Common myeloid progenitor, CD34-positive (primary cell): ENCODE results near the gene BAIAP2.

Experiments
- CTCF ChIA-PET: fragments of 350-600 bp; sonication (Branson Sonifier 250); formaldehyde crosslinking; loops from one replicate; lab custom pipeline; 2021; ENCODE audit warnings: antibody characterized with exemption; lab: Charles Lee
- POLR2A ChIA-PET: fragments of 350-600 bp; sonication (Branson Sonifier 250); formaldehyde crosslinking; loops from one replicate; lab custom pipeline; 2021; ENCODE audit warnings: antibody characterized with exemption; lab: Charles Lee
- DNase-seq, 3 donors: peaks; one replicate each; pipeline versions ENCODE4 v3.0.0 to v3.0.0-alpha.2; 2013
- H3K27ac ChIP-seq, 2 experiments: 1 replicate in 1 of 2; 2 replicates in 1 of 2; pipeline ENCODE4 v1.7.0; 2013; ENCODE audit warnings: inconsistent platforms in 2 of 2, low read length in 2 of 2, mild to moderate bottlenecking in 2 of 2, low read depth in 1 of 2, moderate library complexity in 1 of 2; ENCODE audit not compliant: severe bottlenecking in 2 of 2, insufficient read depth in 1 of 2, poor library complexity in 1 of 2
- H3K27me3 ChIP-seq, 5 experiments: replicated peaks in 2 of 5; 1 replicate in 3 of 5; 2 replicates in 2 of 5; pipeline versions ENCODE4 v1.6.1 to v1.7.0; 2013; ENCODE audit warnings: low read length in 4 of 5, mild to moderate bottlenecking in 2 of 5, moderate library complexity in 2 of 5, inconsistent platforms in 1 of 5; ENCODE audit not compliant: insufficient read depth in 5 of 5, control insufficient read depth in 4 of 5
- H3K36me3 ChIP-seq, 4 experiments: 1 replicate in 2 of 4; 2 replicates in 2 of 4; pipeline versions ENCODE4 v1.6.1 to v1.7.0; 2013; ENCODE audit warnings: low read length in 3 of 4, control low read depth in 1 of 4, mild to moderate bottlenecking in 1 of 4; ENCODE audit not compliant: control insufficient read depth in 4 of 4, insufficient read depth in 4 of 4
- H3K4me1 ChIP-seq, 4 experiments: 1 replicate in 3 of 4; 2 replicates in 1 of 4; pipeline versions ENCODE4 v1.6.1 to v1.7.1; 2013; ENCODE audit warnings: low read length in 3 of 4, mild to moderate bottlenecking in 3 of 4, control low read depth in 1 of 4, inconsistent platforms in 1 of 4, moderate library complexity in 1 of 4; ENCODE audit not compliant: control insufficient read depth in 4 of 4, insufficient read depth in 4 of 4; ENCODE audit errors: control extremely low read depth in 1 of 4
- H3K4me3 ChIP-seq, 7 experiments: 1 replicate in 4 of 7; 2 replicates in 3 of 7; pipeline versions ENCODE4 v1.5.1 to v1.7.0; 2013; ENCODE audit warnings: mild to moderate bottlenecking in 7 of 7, low read length in 6 of 7, moderate library complexity in 6 of 7, inconsistent platforms in 2 of 7, low read depth in 2 of 7, control low read depth in 1 of 7; ENCODE audit not compliant: insufficient read depth in 4 of 7, control insufficient read depth in 1 of 7; ENCODE audit errors: extremely low read depth in 1 of 7
- H3K9me3 ChIP-seq, 5 experiments: 1 replicate in 4 of 5; 2 replicates in 1 of 5; pipeline versions ENCODE4 v1.6.1 to v1.7.1; 2013; ENCODE audit warnings: low read length in 4 of 5, mild to moderate bottlenecking in 2 of 5, inconsistent platforms in 1 of 5, low read depth in 1 of 5, moderate library complexity in 1 of 5; ENCODE audit not compliant: control insufficient read depth in 4 of 5, insufficient read depth in 2 of 5; ENCODE audit errors: control extremely low read depth in 1 of 5
- WGBS: methylation state at CpG from one replicate; pipeline ENCODE4 v1.1.5; 2013; ENCODE audit not compliant: insufficient coverage; 5-methylcytosine and 5-hydroxymethylcytosine counted together

The BAIAP2 gene

DNA sequence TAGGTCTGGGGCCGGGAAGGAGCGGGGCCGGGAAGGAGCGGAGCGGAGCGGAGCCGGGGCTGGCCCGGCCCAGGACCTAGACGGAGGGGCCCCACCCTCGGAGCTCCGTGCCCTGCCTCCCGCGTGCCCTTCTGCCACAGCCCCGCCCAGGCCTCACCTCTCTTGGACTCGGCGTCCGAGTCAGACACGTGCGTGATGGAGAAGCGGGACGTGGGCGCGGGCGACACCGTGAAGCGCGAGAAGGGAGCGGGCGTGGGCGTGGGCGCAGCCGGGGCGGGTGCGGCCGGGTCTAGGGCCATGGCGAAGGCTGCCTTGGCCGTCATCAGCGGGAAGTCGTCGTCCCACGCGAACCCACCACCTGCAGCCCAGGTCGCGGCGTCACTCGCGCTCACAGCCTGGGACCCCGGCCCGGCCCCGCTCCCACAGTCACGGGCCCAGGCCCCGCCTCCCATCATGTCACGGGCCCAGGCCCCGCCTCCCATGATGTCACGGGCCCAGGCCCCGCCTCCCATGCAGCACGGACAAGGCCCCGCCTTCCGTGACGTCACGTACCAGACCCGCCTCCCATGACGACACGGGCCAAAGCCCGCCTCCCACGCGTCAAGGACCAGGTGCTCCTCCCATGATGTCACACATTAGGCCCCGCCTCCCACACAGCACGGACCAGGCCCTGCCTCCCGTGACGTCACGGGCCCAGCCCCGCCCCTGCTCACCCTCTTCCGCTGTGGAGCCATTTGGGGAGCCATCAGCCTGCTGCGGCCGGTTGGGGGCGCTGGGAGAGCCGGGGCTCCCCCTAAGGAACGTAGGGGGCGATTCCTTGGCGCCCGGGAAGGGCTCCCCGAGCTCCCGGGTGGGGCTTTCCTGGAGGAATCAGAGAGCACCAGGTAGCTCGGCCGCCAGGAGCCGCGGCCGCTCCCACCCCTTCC, 84.5 kb downstream of the BAIAP2 start:
- H3K36me3 ChIP-seq: no peaks in the 10 kb centered on the region
- H3K4me3 ChIP-seq: peak overlapping the region in 4 of 7 experiments; percentile 45 to 64 (median 54)
- no peak overlapping the region for H3K27ac ChIP-seq
- H3K4me1 ChIP-seq: peaks cover 0 to 16% (median 9%) of the 10 kb centered on the region in 4 experiments
- CTCF ChIA-PET: no interaction called here
- H3K27me3 ChIP-seq: no peaks in the 10 kb centered on the region
- 52% methylated on average over 81 of the region's 89 CpGs for WGBS
- DNase-seq: peak; percentile 86 to 93 (median 88)
- H3K9me3 ChIP-seq: no peaks in the 10 kb centered on the region
- POLR2A ChIA-PET: no interaction called here

DNA sequence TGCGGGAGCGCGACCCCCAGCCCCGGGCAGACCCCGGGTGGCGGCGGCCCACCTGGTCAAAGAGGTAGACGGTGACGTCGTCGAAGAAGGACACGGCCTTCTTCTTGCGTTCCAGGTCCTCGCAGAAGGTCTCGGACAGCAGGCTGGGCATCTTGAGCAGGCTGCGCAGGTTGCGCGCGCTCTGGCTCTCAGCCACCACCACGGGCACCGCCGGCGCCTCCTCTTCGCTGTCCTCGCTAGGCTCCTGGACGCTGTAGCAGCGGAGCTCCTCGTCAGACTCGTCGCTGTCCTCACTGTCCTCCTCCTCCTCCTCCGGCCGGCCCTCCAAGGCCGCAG, 85.2 kb downstream of the BAIAP2 start:
- Histone ChIP-seq H3K4me1 (peaks cover 0 to 16% (median 9%) of the 10 kb centered on the region in 4 experiments), H3K36me3 (no peaks in the 10 kb centered on the region), H3K27ac (no peak overlapping the region), H3K4me3 (no peak overlapping the region), H3K27me3 (no peaks in the 10 kb centered on the region), H3K9me3 (no peaks in the 10 kb centered on the region)
- ChIA-PET CTCF (no interaction called here), POLR2A (no interaction called here)
- DNase-seq: no peak
- WGBS: 95% methylated on average over 33 of the region's 33 CpGs

DNA sequence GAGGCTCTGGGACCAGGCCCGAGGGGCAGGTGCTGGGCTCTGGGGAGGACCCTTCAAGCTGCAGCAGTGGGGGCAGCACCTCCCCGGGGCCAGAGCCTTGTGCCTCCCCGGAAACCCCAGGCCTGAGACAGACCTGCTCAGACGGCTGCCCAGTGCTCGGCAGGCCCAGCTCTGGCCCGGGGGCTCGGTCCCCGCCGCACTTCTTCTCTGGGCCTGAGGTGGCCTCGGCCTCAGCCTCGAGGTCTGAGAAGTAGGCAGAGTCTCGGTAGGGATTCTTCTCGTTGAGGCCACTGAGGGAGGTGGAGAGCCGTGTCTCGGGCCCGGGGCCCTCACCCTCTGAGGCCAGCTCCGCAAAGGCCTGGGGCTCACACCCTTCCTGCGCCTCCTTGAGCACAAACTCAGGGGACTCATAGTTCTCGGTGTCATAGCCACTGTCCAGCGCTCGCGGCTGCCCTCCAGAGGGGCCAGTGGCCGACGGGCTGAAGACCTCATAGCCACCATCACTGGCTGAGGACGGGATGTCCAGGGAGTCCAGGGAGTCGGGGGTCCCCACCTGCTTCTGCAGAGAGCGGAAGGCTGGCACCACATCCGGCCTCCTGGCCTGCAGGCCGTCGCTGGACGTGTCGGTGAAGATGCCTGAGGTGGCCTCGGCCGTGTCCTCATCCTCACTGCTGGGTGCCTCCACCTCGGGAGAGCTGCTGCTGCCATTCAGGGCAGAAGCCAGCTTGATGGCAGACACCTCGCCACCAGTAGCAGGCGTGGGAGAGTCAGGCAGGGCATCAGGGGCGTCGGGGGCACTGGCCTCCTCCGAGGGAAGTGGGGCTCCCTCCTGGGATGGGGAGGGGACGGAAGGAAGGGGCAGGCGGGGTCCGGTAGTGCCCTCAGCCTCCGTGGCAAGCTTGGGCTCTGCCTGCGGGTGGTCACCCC, 86.0 kb downstream of the BAIAP2 start:
- ChIA-PET POLR2A (no interaction called here), CTCF (interaction anchor here (0.8 to 1.0 kb wide), 2 partner anchors 21 to 22 kb away, joined by 3 read pairs; no protein-coding TSS in a partner anchor)
- Histone ChIP-seq H3K9me3 (no peaks in the 10 kb centered on the region), H3K27me3 (no peaks in the 10 kb centered on the region), H3K4me1 (peaks cover 0 to 16% (median 9%) of the 10 kb centered on the region in 4 experiments), H3K4me3 (no peak overlapping the region), H3K27ac (no peak overlapping the region), H3K36me3 (no peaks in the 10 kb centered on the region)
- 92% methylated on average over 43 of the region's 45 CpGs for WGBS
- DNase-seq: no peak

DNA sequence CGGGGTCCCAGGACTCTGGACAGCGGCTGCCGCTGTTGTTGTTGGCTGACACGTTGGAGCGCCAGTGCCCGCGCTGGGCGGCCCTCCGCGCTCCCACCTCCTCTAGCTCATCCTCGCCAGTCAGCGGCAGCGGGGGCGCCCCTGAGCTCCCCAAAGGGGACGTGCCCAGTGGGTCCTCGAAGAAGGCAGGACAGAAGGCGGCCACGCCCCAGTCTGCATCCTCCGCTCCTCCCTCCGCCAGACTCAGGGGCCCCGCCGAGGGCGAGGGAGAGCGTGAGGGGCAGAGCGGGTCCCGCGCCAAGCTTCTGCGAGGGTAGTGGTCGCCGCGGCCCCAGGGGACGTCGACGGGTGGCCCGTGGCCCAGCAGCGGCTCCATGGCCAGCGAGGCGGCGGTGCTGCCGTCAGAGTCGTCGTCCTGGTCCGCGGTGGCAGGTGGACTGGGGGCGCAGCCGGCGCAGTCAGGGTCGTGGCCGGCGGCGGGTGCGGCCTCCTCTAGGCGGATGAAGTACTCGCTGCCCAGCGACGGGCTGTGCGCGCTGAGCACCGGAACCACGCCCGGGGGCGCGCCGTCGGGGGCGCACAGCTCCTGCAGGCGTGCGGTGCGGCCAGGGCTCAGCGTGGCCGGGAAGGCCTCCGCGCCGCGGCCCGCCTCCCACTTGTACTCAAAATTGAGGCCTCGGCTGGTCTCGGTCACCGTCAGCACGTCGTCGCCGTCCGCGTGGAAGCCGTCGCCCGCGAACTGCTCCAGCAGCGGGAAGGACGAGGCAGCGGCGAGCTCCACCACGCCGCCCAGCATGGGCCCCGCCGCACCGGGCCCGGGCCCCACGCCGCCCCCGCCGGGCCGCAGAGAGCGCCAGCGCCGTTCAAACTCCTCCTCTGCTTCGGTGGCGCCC, 87.1 kb downstream of the BAIAP2 start:
- H3K27me3 ChIP-seq: no peaks in the 10 kb centered on the region
- H3K4me1 ChIP-seq: peaks cover 0 to 16% (median 9%) of the 10 kb centered on the region in 4 experiments
- CTCF ChIA-PET: interaction anchor here (1.0 kb wide), 1 partner anchor 21 kb away, joined by 3 read pairs; no protein-coding TSS in a partner anchor

DNA sequence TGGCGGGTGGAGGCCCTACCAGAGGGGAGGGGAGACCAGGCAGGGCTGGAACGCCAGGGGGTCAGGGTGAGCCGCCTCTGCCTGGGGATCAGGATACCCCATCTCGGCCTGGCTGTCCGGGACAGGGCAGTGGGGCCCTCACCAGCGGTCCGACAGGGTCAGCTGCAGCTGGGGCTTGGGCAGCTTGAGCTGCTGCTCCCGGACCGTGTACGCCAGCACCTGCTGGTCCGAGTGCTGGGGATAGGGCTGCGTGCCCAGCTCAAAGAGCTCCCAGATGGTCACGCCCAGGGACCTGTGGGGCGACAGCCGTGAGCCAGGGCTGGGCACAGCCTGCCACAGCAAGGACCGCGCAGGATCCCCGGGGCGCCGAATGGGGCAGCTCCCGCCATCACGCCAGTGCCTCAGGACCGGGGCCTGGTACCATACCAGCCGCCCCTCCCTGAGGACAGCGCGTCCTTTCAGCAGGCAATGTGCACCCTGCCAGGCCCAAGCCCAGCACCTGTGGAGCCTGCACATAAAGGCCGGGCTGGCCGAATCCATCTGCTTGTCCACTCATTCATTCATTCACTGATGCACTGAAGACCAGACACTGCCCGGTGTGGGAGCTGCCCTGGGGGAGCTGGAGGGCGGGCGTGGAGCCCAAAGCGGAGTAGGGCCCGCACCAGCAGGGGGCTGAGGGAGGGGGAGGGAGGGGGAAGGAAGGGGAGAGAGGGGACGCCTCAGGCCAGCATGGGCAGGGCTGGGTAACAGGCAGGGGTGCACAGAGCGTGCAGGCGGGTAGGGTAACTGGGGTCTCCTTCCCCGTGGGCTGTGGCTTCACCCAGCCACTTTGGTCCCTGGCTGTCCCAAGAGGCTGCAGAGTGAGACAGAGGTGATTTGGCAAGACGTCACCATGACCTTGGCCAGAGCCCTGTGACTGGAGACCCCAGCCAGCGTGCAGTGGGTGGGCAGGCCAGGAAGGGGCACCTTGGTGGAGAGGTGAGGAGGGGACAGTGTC, 88.4 kb downstream of the BAIAP2 start:
- Histone ChIP-seq H3K27ac (no peak overlapping the region), H3K4me3 (no peak overlapping the region), H3K36me3 (no peaks in the 10 kb centered on the region), H3K9me3 (no peaks in the 10 kb centered on the region), H3K27me3 (no peaks in the 10 kb centered on the region), H3K4me1 (peaks cover 0 to 12% (median 9%) of the 10 kb centered on the region in 4 experiments)
- ChIA-PET POLR2A (no interaction called here), CTCF (no interaction called here)
- DNase-seq: no peak
- 98% methylated on average over 31 of the region's 39 CpGs for WGBS

More for the DNA sequence above, 87.1 kb downstream of the BAIAP2 start:
- POLR2A ChIA-PET: no interaction called here
- 95% methylated on average over 105 of the region's 109 CpGs for WGBS
- Histone ChIP-seq H3K36me3 (no peaks in the 10 kb centered on the region), H3K4me3 (no peak overlapping the region), H3K27ac (no peak overlapping the region), H3K9me3 (no peaks in the 10 kb centered on the region)
- no peak for DNase-seq

DNA sequence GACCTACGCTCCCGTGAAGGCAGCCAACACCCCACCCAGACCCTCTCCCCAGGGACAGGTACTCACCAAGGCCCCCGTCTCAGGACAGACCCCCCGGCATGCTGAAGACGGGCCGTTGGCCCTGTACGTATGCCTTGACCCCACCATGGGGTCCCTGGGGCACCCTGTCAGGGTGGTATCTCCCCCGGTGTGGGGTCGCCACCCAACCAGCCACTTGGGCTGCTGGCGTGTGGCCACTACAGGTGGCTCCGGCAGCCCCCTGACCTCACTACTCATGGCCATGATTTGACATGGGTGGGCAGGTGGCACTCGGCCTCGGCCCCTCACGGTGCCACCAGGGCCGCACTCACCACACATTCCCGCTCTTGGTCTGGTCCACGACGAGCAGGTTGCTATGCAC, 89.4 kb downstream of the BAIAP2 start:
- Histone ChIP-seq H3K36me3 (no peaks in the 10 kb centered on the region), H3K27ac (no peak overlapping the region), H3K4me3 (no peak overlapping the region), H3K9me3 (no peaks in the 10 kb centered on the region), H3K27me3 (no peaks in the 10 kb centered on the region), H3K4me1 (peaks cover 0 to 2% (median under 1%) of the 10 kb centered on the region in 4 experiments)
- DNase-seq: no peak
- POLR2A ChIA-PET: no interaction called here
- CTCF ChIA-PET: no interaction called here
- 99% methylated on average over 17 of the region's 18 CpGs for WGBS
